ENCODE measurements around the gene IQCK.

IQCK gene

GRCh38 chr16:19757762-19758595 is 39.9 kb downstream of the IQCK start (continued):
- TF ChIP-seq ZNF26 (tag by site-specific recombination; IDR thresholded peaks at IDR 0.05): no peak
- TF ChIP-seq KLF1 (tag by site-specific recombination; IDR thresholded peaks at IDR 0.05): no peak
- TF ChIP-seq ZSCAN23 (tag by site-specific recombination; IDR thresholded peaks at IDR 0.05): no peak
- TF ChIP-seq KLF8 (tag by site-specific recombination; IDR thresholded peaks at IDR 0.05): no peak

GRCh38 chr16:19760356-19761060 is 42.4 kb downstream of the IQCK start:
- ChIA-PET POLR2A (no interaction called here), CTCF (no interaction called here)
- TF ChIP-seq MYNN (tag by site-specific recombination; IDR thresholded peaks at IDR 0.05; ENCODE audit: borderline replicate concordance) (no peak), ZNF138 (tag by site-specific recombination; IDR thresholded peaks at IDR 0.05; ENCODE audit: borderline replicate concordance) (no peak), ZNF112 (tag by site-specific recombination; IDR thresholded peaks at IDR 0.05) (no peak), KLF1 (tag by site-specific recombination; IDR thresholded peaks at IDR 0.05) (no peak), ZNF202 (tag by site-specific recombination; IDR thresholded peaks at IDR 0.05; ENCODE audit: borderline replicate concordance) (no peak), ZNF639 (tag by site-specific recombination; IDR thresholded peaks at IDR 0.05) (no peak)

GRCh38 chr16:19765860-19766553 is 47.9 kb downstream of the IQCK start:
- POLR2A ChIA-PET: no interaction called here
- Histone ChIP-seq H3K4me3 (ENCODE audit: low read depth, low read length) (no peak overlapping the region), H3K27ac (ENCODE audit: extremely low read depth, low read depth, low read length) (no peak overlapping the region), H3K9me3 (ENCODE audit: control insufficient read depth, insufficient read depth, low read depth, low read length) (no peaks in the 10 kb centered on the region), H3K4me1 (ENCODE audit: control insufficient read depth, insufficient read depth, low read length) (no peaks in the 10 kb centered on the region), H3K36me3 (ENCODE audit: control insufficient read depth in 2 of 2, insufficient read depth in 1 of 2, low read length in 2 of 2) (no peaks in the 10 kb centered on the region; a peak in 1 of 3 replicates)
- TF ChIP-seq ZNF560 (tag by site-specific recombination; IDR thresholded peaks at IDR 0.05; ENCODE audit: borderline replicate concordance): no peak
- no peak for TF ChIP-seq ZNF157 (tag by site-specific recombination; IDR thresholded peaks at IDR 0.05)
- TF ChIP-seq ZNF792 (tag by site-specific recombination; IDR thresholded peaks at IDR 0.05): no peak
- no peak for TF ChIP-seq ZNF223 (tag by site-specific recombination; IDR thresholded peaks at IDR 0.05)
- TF ChIP-seq ZNF112 (tag by site-specific recombination; IDR thresholded peaks at IDR 0.05): no peak
- no peak for TF ChIP-seq ZBTB10 (tag by site-specific recombination; IDR thresholded peaks at IDR 0.05)
- TF ChIP-seq REPIN1 (tag by site-specific recombination; IDR thresholded peaks at IDR 0.05; ENCODE audit: low read depth): no peak
- TF ChIP-seq ZBTB21 (tag by site-specific recombination; IDR thresholded peaks at IDR 0.05): no peak
- TF ChIP-seq ZNF518A (tag by site-specific recombination; conservative IDR thresholded peaks at IDR 0.05; ENCODE audit: low read depth): no peak
- CTCF ChIA-PET: no interaction called here

More at GRCh38 chr16:19760356-19761060, 42.4 kb downstream of the IQCK start:
- Histone ChIP-seq H3K9me3 (ENCODE audit: control insufficient read depth, insufficient read depth, low read depth, low read length) (no peaks in the 10 kb centered on the region), H3K4me1 (ENCODE audit: control insufficient read depth, insufficient read depth, low read length) (no peaks in the 10 kb centered on the region), H3K27ac (ENCODE audit: extremely low read depth, low read depth, low read length) (no peak overlapping the region), H3K36me3 (ENCODE audit: control insufficient read depth in 2 of 2, insufficient read depth in 1 of 2, low read length in 2 of 2) (no peaks in the 10 kb centered on the region; a peak in 1 of 3 replicates), H3K4me3 (ENCODE audit: low read depth, low read length) (no peak overlapping the region)

Measured in HEK293 (cell line).